ENCODE results near the gene AP1B1.
"Not testable (repeated sequence)": the region's sequence is repeated elsewhere in the genome, so short reads cannot be mapped to it uniquely, and the experiment has no call there.

AP1B1 gene

GRCh38 chr22:29387921-29388758, at the start of gene AP1B1:
AP1B1 (minus strand) TSS chr22:29388570; CDS start chr22:29367243, 21,327 bp downstream.
- peak; percentile 30 for FAIRE-seq

GRCh38 chr22:29435236-29436136, 47.1 kb upstream of the AP1B1 start:
- peak; percentile 16 for FAIRE-seq

- no peak for FAIRE-seq
Measured at GRCh38 chr22:29434288-29434687, 45.9 kb upstream of the AP1B1 start.

GRCh38 chr22:29433856-29434255, 45.5 kb upstream of the AP1B1 start:
- no peak for FAIRE-seq

- no peak for FAIRE-seq
Measured at GRCh38 chr22:29431986-29432385, 43.6 kb upstream of the AP1B1 start.

GRCh38 chr22:29427176-29427760, 38.9 kb upstream of the AP1B1 start:
- no peak for FAIRE-seq

GRCh38 chr22:29426476-29426875, 38.1 kb upstream of the AP1B1 start:
- FAIRE-seq, result no peak

- FAIRE-seq, result not testable (repeated sequence)
Measured at GRCh38 chr22:29418704-29419103, 30.3 kb upstream of the AP1B1 start.

GRCh38 chr22:29414951-29415591, 26.7 kb upstream of the AP1B1 start:
- not testable (repeated sequence) for FAIRE-seq

GRCh38 chr22:29412772-29413171, 24.4 kb upstream of the AP1B1 start:
- not testable (repeated sequence) for FAIRE-seq

GRCh38 chr22:29411569-29412211, 23.3 kb upstream of the AP1B1 start:
- not testable (repeated sequence) for FAIRE-seq

- FAIRE-seq, result no peak
Measured at GRCh38 chr22:29408940-29409339, 20.6 kb upstream of the AP1B1 start.

- not testable (repeated sequence) for FAIRE-seq
Measured at GRCh38 chr22:29401538-29401937, 13.2 kb upstream of the AP1B1 start.

- FAIRE-seq, result no peak
Measured at GRCh38 chr22:29400576-29400975, 12.2 kb upstream of the AP1B1 start.

GRCh38 chr22:29397791-29398190, 9.4 kb upstream of the AP1B1 start:
- no peak for FAIRE-seq

GRCh38 chr22:29396126-29396525, 7.8 kb upstream of the AP1B1 start:
- FAIRE-seq, result no peak

- peak; percentile 70 for FAIRE-seq
Measured at GRCh38 chr22:29394931-29395581, 6.7 kb upstream of the AP1B1 start.

- FAIRE-seq, result no peak
Measured at GRCh38 chr22:29393019-29393608, 4.7 kb upstream of the AP1B1 start.

GRCh38 chr22:29391546-29391945, 3.2 kb upstream of the AP1B1 start:
- no peak for FAIRE-seq

- FAIRE-seq, result no peak
Measured at GRCh38 chr22:29390270-29390669, 1.9 kb upstream of the AP1B1 start.

GRCh38 chr22:29388759-29389090, 355 bp upstream of the AP1B1 start:
- FAIRE-seq, result no peak

Data from A204.1 (cell line).